MCF 10A (cell line): ENCODE data around the gene CPNE6. TPM values are rescaled to one million over a fixed set of nuclear protein-coding genes. Genes with fewer than 3 reads are reported as not detected.

Source experiments
- BruUV-seq: library from RNA; stranded (reverse); fragments of 400-500 nt; replicated peaks from 2 replicates; lab custom pipeline; 2021; lab: Mats Ljungman, UMichigan
- CTCF ChIA-PET: fragments of 300-600 bp; sonication (Branson Sonifier 250); formaldehyde crosslinking; extraction: SDS; loops from one replicate; lab custom pipeline; 2021; ENCODE audit warnings: antibody characterized with exemption, inconsistent platforms; lab: Yijun Ruan, JAX
- POLR2A ChIA-PET: fragments of 300-600, 350-650 bp; sonication (Branson Sonifier 250); formaldehyde crosslinking; extraction: SDS; loops from one replicate; lab custom pipeline; 2020; ENCODE audit warnings: antibody characterized with exemption, inconsistent platforms; lab: Yijun Ruan, JAX
- DNase-seq: peaks from one replicate; pipeline ENCODE4 v3.0.0-alpha.2; 2018; ENCODE audit not compliant: unreplicated experiment
- H3K27ac Mint-ChIP-seq: one replicate; pipeline ENCODE4 v1.8.0; 2022; ENCODE audit warnings: mild to moderate bottlenecking, low read depth, mixed read lengths; ENCODE audit not compliant: unreplicated experiment
- H3K27me3 Mint-ChIP-seq: one replicate; pipeline ENCODE4 v1.8.0; 2022; ENCODE audit warnings: mixed read lengths; ENCODE audit not compliant: insufficient read depth, unreplicated experiment
- H3K36me3 Mint-ChIP-seq: one replicate; pipeline ENCODE4 v1.8.0; 2022; ENCODE audit warnings: mild to moderate bottlenecking, moderate library complexity, mixed read lengths; ENCODE audit not compliant: insufficient read depth, unreplicated experiment
- H3K4me1 Mint-ChIP-seq: one replicate; pipeline ENCODE4 v1.8.0; 2022; ENCODE audit warnings: mixed read lengths; ENCODE audit not compliant: insufficient read depth, unreplicated experiment
- H3K4me3 Mint-ChIP-seq: one replicate; pipeline ENCODE4 v1.8.0; 2022; ENCODE audit warnings: mild to moderate bottlenecking, moderate library complexity, mixed read lengths; ENCODE audit not compliant: unreplicated experiment
- H3K9me3 Mint-ChIP-seq: one replicate; pipeline ENCODE4 v1.8.0; 2022; ENCODE audit warnings: mixed read lengths; ENCODE audit not compliant: unreplicated experiment
- CTCF ChIP-seq: fragments of 200-600 bp; IDR thresholded peaks from one replicate; pipeline ENCODE4 v1.8.0; 2022; ENCODE audit warnings: antibody characterized with exemption, mild to moderate bottlenecking; ENCODE audit not compliant: unreplicated experiment
- intact Hi-C: fragments of 100-400 bp; cut with micrococcal nuclease; formaldehyde crosslinking; loops from 2 replicates; pipeline ENCODE4 v1.14.1; 2022
- total RNA-seq: library from RNA; stranded (reverse); gene quantifications from 2 replicates; pipeline ENCODE4 v1.2.3, GENCODE V29; 2022

CPNE6 gene
- total RNA-seq, 1 experiment from 2014 or later = not detected

DNA sequence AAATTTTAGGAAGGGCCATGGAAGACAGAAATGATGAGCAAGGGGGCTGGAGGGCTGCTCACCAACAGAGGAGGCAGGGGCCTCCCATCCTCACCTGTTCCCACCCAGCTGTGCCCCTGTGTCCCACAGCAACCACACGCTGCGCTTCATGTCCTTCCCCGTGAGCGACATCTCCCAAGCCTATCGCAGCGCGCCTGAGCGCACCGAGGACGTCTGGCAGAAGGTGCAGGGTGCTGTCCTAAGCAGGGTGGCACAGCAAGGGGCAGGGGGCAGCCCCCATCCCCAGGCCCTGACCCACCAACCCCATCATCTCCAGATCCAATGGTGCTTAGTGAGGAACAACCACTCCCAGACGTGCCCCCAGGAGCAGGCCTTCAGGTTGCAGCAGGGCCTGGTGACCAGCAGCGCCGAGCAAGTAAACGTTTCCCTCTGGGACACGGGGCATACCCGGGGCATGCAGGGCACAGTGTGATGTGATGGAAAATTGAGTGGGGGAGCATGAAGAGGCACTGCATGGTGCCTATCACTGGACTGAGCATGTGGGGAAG is 11.4 kb upstream of the CPNE6 start:
- ChIA-PET POLR2A (no interaction called here), CTCF (interaction anchor here (1.9 to 4.6 kb wide), 3 partner anchors 31 to 49 kb away, joined by 7 to 61 read pairs (median 18); partner anchors contain the start of gene PCK2)
- H3K4me3 Mint-ChIP-seq = no peak overlapping the region
- peaks cover 33% of the 10 kb centered on the region for H3K27me3 Mint-ChIP-seq
- no peak for DNase-seq
- H3K27ac Mint-ChIP-seq = no peak overlapping the region
- H3K4me1 Mint-ChIP-seq = no peaks in the 10 kb centered on the region
- intact Hi-C loops = loop anchor here (2.0 kb wide), 1 partner anchor 45 kb away; no protein-coding TSS in a partner anchor
- no peak for TF ChIP-seq CTCF
- BruUV-seq = no TSS peak
- H3K9me3 Mint-ChIP-seq = no peaks in the 10 kb centered on the region
- H3K36me3 Mint-ChIP-seq = no peaks in the 10 kb centered on the region

GRCh38 chr14:24060443-24060842 is 10.9 kb upstream of the CPNE6 start:
- POLR2A ChIA-PET = interaction anchor here (0.6 kb wide), 1 partner anchor 82 kb away, joined by 3 read pairs; no protein-coding TSS in a partner anchor
- no peaks in the 10 kb centered on the region for H3K36me3 Mint-ChIP-seq
- intact Hi-C loops = no loop called here
- H3K27me3 Mint-ChIP-seq = peaks cover 28% of the 10 kb centered on the region
- no peaks in the 10 kb centered on the region for H3K4me1 Mint-ChIP-seq
- no peak overlapping the region for H3K4me3 Mint-ChIP-seq
- no peak for DNase-seq
- BruUV-seq = no TSS peak
- CTCF ChIA-PET = interaction anchor here (1.9 to 3.9 kb wide), 2 partner anchors 30 to 48 kb away, joined by 7 to 18 read pairs; no protein-coding TSS in a partner anchor
- no peaks in the 10 kb centered on the region for H3K9me3 Mint-ChIP-seq
- no peak overlapping the region for H3K27ac Mint-ChIP-seq
- no peak for TF ChIP-seq CTCF

- no TSS peak for BruUV-seq
- Mint-ChIP-seq H3K27ac (no peak overlapping the region), H3K27me3 (peaks cover 20% of the 10 kb centered on the region), H3K4me3 (no peak overlapping the region), H3K9me3 (no peaks in the 10 kb centered on the region), H3K36me3 (no peaks in the 10 kb centered on the region), H3K4me1 (no peaks in the 10 kb centered on the region)
- DNase-seq = no peak
- ChIA-PET CTCF (interaction anchor here (0.6 to 3.9 kb wide), 6 partner anchors 18 to 1235 kb away, joined by 3 to 18 read pairs (median 4); no protein-coding TSS in a partner anchor), POLR2A (interaction anchor here (0.6 kb wide), 1 partner anchor 81 kb away, joined by 3 read pairs; no protein-coding TSS in a partner anchor)
- intact Hi-C loops = no loop called here
- no peak for TF ChIP-seq CTCF
Measured at GRCh38 chr14:24060984-24061913, 10.1 kb upstream of the CPNE6 start.
